K562 (cell line): Measurements from ENCODE around the gene CIB1. TPM values are rescaled to one million over a fixed set of nuclear protein-coding genes. Genes with fewer than 3 reads are reported as not detected.

Experiments used
- E2F8 ChIP-seq: fragments of 450-650 bp; IDR thresholded peaks from 2 replicates; pipeline ENCODE4 v1.7.1; 2018; ENCODE audit warnings: mild to moderate bottlenecking, low read depth; ENCODE audit not compliant: partially characterized antibody
- FOXJ2 ChIP-seq: fragments of 200-800 bp; sonication (Bioruptor generic); IDR thresholded peaks from 2 replicates; pipeline ENCODE4 v1.6.1; 2016; ENCODE audit warnings: missing genetic modification characterization, missing compliant biosample characterization
- HEY1 ChIP-seq: fragments of 250-450 bp; sonication (Bioruptor Pico); IDR thresholded peaks from 2 replicates; pipeline ENCODE4 v1.5.0; 2020; ENCODE audit warnings: mild to moderate bottlenecking, moderate library complexity, borderline replicate concordance
- MYC ChIP-seq, 2 experiments: fragments of 250-450 bp in 1 of 2; sonication (Bioruptor Pico) in 1 of 2; IDR thresholded peaks; 2 replicates each; pipeline versions ENCODE4 v1.5.1 to v1.6.1; 2012 to 2021; ENCODE audit warnings: low read depth in 2 of 2, borderline replicate concordance in 1 of 2, improper control_type of control experiment in 1 of 2, low read length in 1 of 2, mild to moderate bottlenecking in 1 of 2, moderate library complexity in 1 of 2
- PRPF4 ChIP-seq: fragments of 200-400 bp; formaldehyde crosslinking; IDR thresholded peaks from one replicate; pipeline ENCODE4 v1.6.1; 2017; ENCODE audit warnings: low read length, low read depth, mild to moderate bottlenecking; ENCODE audit not compliant: insufficient read depth, poor library complexity, severe bottlenecking
- SETDB1 ChIP-seq: IDR thresholded peaks from one replicate; pipeline ENCODE4 v1.6.1; 2012; ENCODE audit warnings: low read length, control low read depth, inconsistent platforms
- TAF1 ChIP-seq: IDR thresholded peaks from 2 replicates; pipeline ENCODE4 v1.6.1; 2011; ENCODE audit warnings: mild to moderate bottlenecking, low read length, moderate library complexity; ENCODE audit not compliant: insufficient read depth, control insufficient read depth, severe bottlenecking; ENCODE audit errors: extremely low read depth
- TFE3 ChIP-seq: fragments of 450-650 bp; formaldehyde crosslinking; IDR thresholded peaks from 2 replicates; pipeline ENCODE4 v1.4.0; 2020; ENCODE audit warnings: mild to moderate bottlenecking, mixed read lengths
- THAP12 ChIP-seq: fragments of 250-450 bp; sonication (Bioruptor Pico); IDR thresholded peaks from 2 replicates; pipeline ENCODE4 v1.9.0; 2021; ENCODE audit warnings: mild to moderate bottlenecking, inconsistent platforms
- ZFP36 ChIP-seq: fragments of 150-350 bp; IDR thresholded peaks from 2 replicates; pipeline ENCODE4 v1.6.1; 2018; ENCODE audit warnings: low read length, low read depth; ENCODE audit not compliant: partially characterized antibody
- polyA plus RNA-seq, 8 experiments: library from polyadenylated mRNA; depleted of rRNA in 4 of 8; stranded (reverse) in 5 of 8; unstranded in 3 of 8; fragments of >200 nt; fragmentation: Nextera tagmentation in 2 of 8; fragmentation: Illumina TruSeq in 1 of 8; extraction: Ambion mirVana in 2 of 8; extraction: Trizol in 1 of 8; gene quantifications; 2 replicates each; pipeline versions ENCODE4 v1.2.1 to v1.2.3, GENCODE V29; 2011 to 2014; ENCODE audit warnings: inconsistent platforms in 1 of 8, missing spikeins in 1 of 8
- total RNA-seq, 7 experiments: library from RNA; depleted of rRNA in 6 of 7; stranded (reverse); fragments of >200 nt in 6 of 7; fragmentation: Illumina TruSeq in 2 of 7; extraction: Trizol in 2 of 7; gene quantifications; 2 replicates each; pipeline versions ENCODE4 v1.2.1 to v1.2.3, GENCODE V29; 2011 to 2021; ENCODE audit warnings: low replicate concordance in 1 of 7
- TF ChIP-seq, protein P1 (sequence below): fragments of 250-450 bp; sonication (Bioruptor Pico); IDR thresholded peaks from 2 replicates; pipeline ENCODE4 v1.9.0; 2021; ENCODE audit warnings: mild to moderate bottlenecking
- TF ChIP-seq, protein P2 (sequence below), 2 experiments: fragments of 200-800 bp in 1 of 2; sonication (Bioruptor generic) in 1 of 2; sonication (generic) in 1 of 2; formaldehyde crosslinking in 1 of 2; IDR thresholded peaks in 1 of 2; conservative IDR thresholded peaks in 1 of 2; 2 replicates each; pipeline versions ENCODE4 v1.5.0 to v1.6.1; 2016 to 2020; ENCODE audit warnings: missing compliant biosample characterization in 1 of 2, missing genetic modification characterization in 1 of 2, missing genetic modification reagents in 1 of 2

CIB1 gene
- total and polyA plus RNA-seq, 9 of the 15 experiments (the other 6 are each of a cell fraction or from before 2014, with no cell fraction given) = 14.9 to 136 (median 64.5) TPM

DNA sequence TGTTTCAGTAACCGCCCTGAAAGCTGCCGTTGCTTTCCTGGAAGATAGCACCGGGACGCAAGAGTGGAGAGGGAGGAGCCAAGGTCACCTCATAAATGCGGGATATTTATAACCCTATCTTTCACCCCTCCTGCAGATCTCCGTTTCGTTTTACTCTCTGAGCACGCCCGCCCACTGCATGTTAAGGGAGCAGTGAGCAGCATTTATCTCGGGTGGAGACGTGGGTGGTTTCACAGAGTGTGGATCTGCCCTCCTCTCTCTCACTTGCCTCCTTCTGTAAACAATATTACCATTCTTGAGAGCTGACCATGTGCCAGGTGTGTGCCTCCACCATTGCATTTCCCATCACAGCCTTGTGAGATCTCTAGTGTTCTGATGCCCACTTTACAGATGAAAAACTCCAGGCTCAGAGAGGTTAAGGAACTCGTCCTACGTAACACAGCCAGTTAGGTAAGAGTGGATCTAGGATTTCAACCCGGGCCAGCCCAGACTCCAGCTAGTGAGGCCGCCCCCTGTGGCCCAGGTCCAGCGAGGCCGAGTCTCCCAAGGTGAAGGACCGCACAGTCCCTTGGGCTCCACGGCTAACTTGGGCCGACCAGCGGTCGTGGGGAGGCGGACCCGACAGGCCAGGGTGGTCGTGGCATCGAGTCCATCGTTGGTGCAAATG is 49.5 kb downstream of the CIB1 start (continued):
- TF ChIP-seq THAP12 (CRISPR knock-in tag) (0 out of 2 replicates have a peak, but pooled peaks have one; percentile 4), TFE3 (CRISPR knock-in tag) (no peak), SETDB1 (no peak), FOXJ2 (0 out of 2 replicates have a peak, but pooled peaks have one; percentile 32), TAF1 (peak; percentile 75), MYC (IDR thresholded peaks at IDR 0.05; ENCODE audit: low read depth, low read length) (peak; percentile 37; the same call in 1 of the 2 replicates), MYC (CRISPR knock-in tag; IDR thresholded peaks at IDR 0.05; ENCODE audit: borderline replicate concordance, low read depth) (no peak), ZFP36 (peak; percentile 98), PRPF4 (no peak), HEY1 (CRISPR knock-in tag) (0 out of 2 replicates have a peak, but pooled peaks have one; percentile 32), E2F8 (peak; percentile 70)
- TF ChIP-seq, protein P1, sequence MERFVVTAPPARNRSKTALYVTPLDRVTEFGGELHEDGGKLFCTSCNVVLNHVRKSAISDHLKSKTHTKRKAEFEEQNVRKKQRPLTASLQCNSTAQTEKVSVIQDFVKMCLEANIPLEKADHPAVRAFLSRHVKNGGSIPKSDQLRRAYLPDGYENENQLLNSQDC = 0 out of 2 replicates have a peak, but pooled peaks have one; percentile 29
- TF ChIP-seq, protein P2, sequence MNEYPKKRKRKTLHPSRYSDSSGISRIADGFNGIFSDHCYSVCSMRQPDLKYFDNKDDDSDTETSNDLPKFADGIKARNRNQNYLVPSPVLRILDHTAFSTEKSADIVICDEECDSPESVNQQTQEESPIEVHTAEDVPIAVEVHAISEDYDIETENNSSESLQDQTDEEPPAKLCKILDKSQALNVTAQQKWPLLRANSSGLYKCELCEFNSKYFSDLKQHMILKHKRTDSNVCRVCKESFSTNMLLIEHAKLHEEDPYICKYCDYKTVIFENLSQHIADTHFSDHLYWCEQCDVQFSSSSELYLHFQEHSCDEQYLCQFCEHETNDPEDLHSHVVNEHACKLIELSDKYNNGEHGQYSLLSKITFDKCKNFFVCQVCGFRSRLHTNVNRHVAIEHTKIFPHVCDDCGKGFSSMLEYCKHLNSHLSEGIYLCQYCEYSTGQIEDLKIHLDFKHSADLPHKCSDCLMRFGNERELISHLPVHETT (CRISPR knock-in tag; conservative IDR thresholded peaks at IDR 0.05 in 1 of 2, IDR thresholded peaks at IDR 0.05 in 1 of 2) = peak in 1 of 2 experiments; percentile 20; a peak in 1 of 4 replicates
